Measurements from ENCODE around the gene FAM3A.
"Not testable (repeated sequence)": the region's sequence is repeated elsewhere in the genome, so short reads cannot be mapped to it uniquely, and the experiment has no call there.

The FAM3A gene

GRCh38 chrX:154515966-154516655 lies at the start of gene FAM3A:
Gene FAM3A, minus strand, starts transcription at chrX:154516232. Its CDS starts 460 bp downstream, at chrX:154515772.
- DNase-seq = peak; percentile 74

- DNase-seq = not testable (repeated sequence)
These were observed 46.3 kb upstream of the FAM3A start for GRCh38 chrX:154562295-154562694.

- not testable (repeated sequence) for DNase-seq
These were observed 44.3 kb upstream of the FAM3A start for GRCh38 chrX:154560326-154560725.

- DNase-seq = not testable (repeated sequence)
These were observed 42.9 kb upstream of the FAM3A start for GRCh38 chrX:154558896-154559295.

- DNase-seq = not testable (repeated sequence)
These were observed 42.1 kb upstream of the FAM3A start for GRCh38 chrX:154558060-154558690.

GRCh38 chrX:154552112-154552806 lies 36.2 kb upstream of the FAM3A start:
- DNase-seq = not testable (repeated sequence)

- DNase-seq = no peak
These were observed 33.7 kb upstream of the FAM3A start for GRCh38 chrX:154549766-154550165.

GRCh38 chrX:154548028-154548316 lies 31.9 kb upstream of the FAM3A start:
- DNase-seq = no peak

- peak; percentile 89 for DNase-seq
These were observed 31.4 kb upstream of the FAM3A start, which contains the start of gene IKBKG for GRCh38 chrX:154547245-154548027. Gene IKBKG, plus strand, starts transcription at chrX:154547620. Its CDS starts 4,383 bp downstream, at chrX:154552003.

- peak; percentile 58 for DNase-seq
These were observed 30.6 kb upstream of the FAM3A start, which contains the start of gene G6PD for GRCh38 chrX:154546354-154547244. Gene G6PD, minus strand, starts transcription at chrX:154546846. Its CDS starts 691 bp downstream, at chrX:154546155.

- DNase-seq = no peak
These were observed 29.7 kb upstream of the FAM3A start for GRCh38 chrX:154545673-154546274.

- DNase-seq = no peak
These were observed 26.8 kb upstream of the FAM3A start for GRCh38 chrX:154542723-154543424.

- no peak for DNase-seq
These were observed 26.1 kb upstream of the FAM3A start for GRCh38 chrX:154541896-154542722.

GRCh38 chrX:154541589-154541895 lies 25.5 kb upstream of the FAM3A start:
- no peak for DNase-seq

GRCh38 chrX:154540897-154541535 lies 25.0 kb upstream of the FAM3A start:
- no peak for DNase-seq

GRCh38 chrX:154540365-154540764 lies 24.3 kb upstream of the FAM3A start:
- DNase-seq = not testable (repeated sequence)

GRCh38 chrX:154539077-154539476 lies 23.0 kb upstream of the FAM3A start:
- no peak for DNase-seq

- no peak for DNase-seq
These were observed 19.9 kb upstream of the FAM3A start for GRCh38 chrX:154535892-154536291.

- peak; percentile 58 for DNase-seq
These were observed 18.7 kb upstream of the FAM3A start for GRCh38 chrX:154534526-154535322.

All from NCI-H1694 treated with DMSO at 0.1 percent for 48 hours (cell line).